K562 treated with DMSO at 1 percent for 4 hours (cell line): ENCODE data around the gene PRR27. TPM values are rescaled to one million over a fixed set of nuclear protein-coding genes. Genes with fewer than 3 reads are reported as not detected.

Source experiments
- total RNA-seq: library from RNA; unstranded; fragments of 300-600 nt; gene quantifications from 2 replicates; pipeline ENCODE4 v1.2.3, GENCODE V29; 2022; ENCODE audit not compliant: insufficient read depth

Gene PRR27
- not detected in 2 replicates for total RNA-seq

DNA sequence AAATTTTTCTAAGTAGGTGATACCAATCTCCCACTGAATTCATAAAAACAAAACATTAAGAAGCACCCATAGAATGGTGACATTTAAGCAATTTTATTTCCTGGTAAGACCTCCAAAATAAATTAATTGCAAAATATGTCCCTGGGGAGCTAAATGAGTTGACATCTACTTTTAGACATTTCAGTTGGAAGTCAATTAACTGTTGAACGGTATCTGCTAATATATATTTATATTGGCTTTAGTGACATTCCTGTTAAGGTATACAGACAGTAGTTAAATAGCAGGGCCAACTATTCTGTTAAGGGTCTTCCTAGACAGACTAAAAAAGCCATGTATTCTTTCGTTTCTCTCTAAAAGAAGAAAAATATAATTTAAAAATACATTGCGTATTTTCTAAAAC lies at the start of gene PRR27:
Gene PRR27 (plus strand): TSS at position 301 of the 400 bp plus-strand sequence. CDS start 139 bp downstream, outside the sequence.

DNA sequence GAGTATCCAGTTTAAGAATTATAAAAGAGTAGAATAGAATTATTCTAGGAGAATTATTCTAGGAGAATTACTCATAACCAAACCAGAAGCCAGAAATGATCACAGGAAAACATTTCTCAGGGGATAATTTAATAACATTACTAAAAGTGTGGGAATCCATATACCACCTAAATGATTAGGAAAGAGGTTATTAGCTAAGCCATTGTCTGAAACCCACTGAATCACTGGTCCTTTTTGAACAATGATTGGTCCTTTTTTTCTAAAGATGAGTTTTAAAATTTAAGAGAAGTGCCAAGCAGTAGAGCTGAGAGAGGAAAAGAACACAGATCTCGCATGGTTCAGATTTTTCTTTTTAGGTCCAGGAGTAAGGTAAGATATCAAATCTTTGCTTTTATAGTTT lies 41.4 kb downstream of the PRR27 start, which contains the start of gene ODAM:
Gene ODAM (plus strand): TSS at position 301 of the 400 bp plus-strand sequence. CDS start 819 bp downstream, outside the sequence.

Other genes starting within 250 kb of the PRR27 start
- not detected in 2 replicates for gene CSN1S1, start 223.2 kb upstream of the PRR27 start, total RNA-seq
- gene CSN2, start 188.5 kb upstream of the PRR27 start, total RNA-seq, result not detected in 2 replicates
- gene STATH, start 158.3 kb upstream of the PRR27 start, total RNA-seq, result not detected in 2 replicates
- not detected in 2 replicates for gene HTN3, start 125.8 kb upstream of the PRR27 start, total RNA-seq
- gene HTN1, start 103.8 kb upstream of the PRR27 start, total RNA-seq, result not detected in 2 replicates
- not detected in 2 replicates for gene ODAM, start 41.5 kb downstream of the PRR27 start, total RNA-seq
- gene FDCSP, start 71.9 kb downstream of the PRR27 start, total RNA-seq, result not detected in 2 replicates
- not detected in 2 replicates for gene CSN3, start 88.4 kb downstream of the PRR27 start, total RNA-seq
- gene CABS1, start 180.7 kb downstream of the PRR27 start, total RNA-seq, result not detected in 2 replicates
- gene SMR3A, start 206.5 kb downstream of the PRR27 start, total RNA-seq, result not detected in 2 replicates
- gene SMR3B, start 228.9 kb downstream of the PRR27 start, total RNA-seq, result not detected in 2 replicates
- gene OPRPN, start 243.7 kb downstream of the PRR27 start, total RNA-seq, result not detected in 2 replicates